K562 (cell line): ENCODE measurements around the gene IL10. TPM values are rescaled to one million over a fixed set of nuclear protein-coding genes. Genes with fewer than 3 reads are reported as not detected.

Experiments
- ADNP ChIP-seq: fragments of 200-800 bp; sonication (Bioruptor generic); IDR thresholded peaks from 2 replicates; pipeline ENCODE4 v1.6.1; 2016; ENCODE audit warnings: missing genetic modification characterization, missing compliant biosample characterization
- MTA1 ChIP-seq: fragments of 450-650 bp; IDR thresholded peaks from 2 replicates; pipeline ENCODE4 v1.6.1; 2017; ENCODE audit warnings: borderline replicate concordance
- NCOA6 ChIP-seq: fragments of 450-650 bp; IDR thresholded peaks from 2 replicates; pipeline ENCODE4 v1.6.1; 2017; ENCODE audit warnings: mild to moderate bottlenecking
- POLR2G ChIP-seq: fragments of 200-400 bp; formaldehyde crosslinking; IDR thresholded peaks from 2 replicates; pipeline ENCODE4 v1.6.1; 2017; ENCODE audit warnings: low read depth, mild to moderate bottlenecking, antibody characterized with exemption, low read length, moderate library complexity
- PTRF ChIP-seq: fragments of 450-650 bp; IDR thresholded peaks from 2 replicates; pipeline ENCODE4 v1.6.1; 2016; ENCODE audit warnings: mild to moderate bottlenecking, missing genetic modification characterization, missing compliant biosample characterization
- SAFB2 ChIP-seq: fragments of 200-400 bp; formaldehyde crosslinking; IDR thresholded peaks from 2 replicates; pipeline ENCODE4 v1.6.1; 2018; ENCODE audit warnings: borderline replicate concordance, low read length, low read depth, moderate library complexity; ENCODE audit not compliant: severe bottlenecking
- SNRNP70 ChIP-seq: fragments of 200-400 bp; formaldehyde crosslinking; optimal IDR thresholded peaks from 2 replicates; pipeline ENCODE3; 2017; ENCODE audit warnings: low read depth, low read length
- SRF ChIP-seq, 2 experiments: fragments of 250-450, 450-650 bp in 1 of 2; sonication (Bioruptor Pico) in 1 of 2; sonication (generic) in 1 of 2; formaldehyde crosslinking; IDR thresholded peaks; 2 replicates each; pipeline versions ENCODE4 v1.5.0 to v1.5.1; 2020 to 2022; ENCODE audit warnings: mild to moderate bottlenecking in 1 of 2, missing genetic modification reagents in 1 of 2
- ZC3H8 ChIP-seq: fragments of 450-650 bp; IDR thresholded peaks from 2 replicates; pipeline ENCODE4 v1.6.1; 2017
- ZFPM2 ChIP-seq: fragments of 250-450 bp; sonication (Bioruptor Pico); IDR thresholded peaks from 2 replicates; pipeline ENCODE4 v1.5.1; 2022; ENCODE audit warnings: mild to moderate bottlenecking
- ZNF551 ChIP-seq: fragments of 250-450 bp; sonication (Bioruptor Pico); IDR thresholded peaks from 2 replicates; pipeline ENCODE4 v1.5.0; 2021; ENCODE audit warnings: mild to moderate bottlenecking, moderate library complexity
- polyA plus RNA-seq, 8 experiments: library from polyadenylated mRNA; depleted of rRNA in 4 of 8; stranded (reverse) in 5 of 8; unstranded in 3 of 8; fragments of >200 nt; fragmentation: Nextera tagmentation in 2 of 8; fragmentation: Illumina TruSeq in 1 of 8; extraction: Ambion mirVana in 2 of 8; extraction: Trizol in 1 of 8; gene quantifications; 2 replicates each; pipeline versions ENCODE4 v1.2.1 to v1.2.3, GENCODE V29; 2011 to 2014; ENCODE audit warnings: inconsistent platforms in 1 of 8, missing spikeins in 1 of 8
- total RNA-seq, 7 experiments: library from RNA; depleted of rRNA in 6 of 7; stranded (reverse); fragments of >200 nt in 6 of 7; fragmentation: Illumina TruSeq in 2 of 7; extraction: Trizol in 2 of 7; gene quantifications; 2 replicates each; pipeline versions ENCODE4 v1.2.1 to v1.2.3, GENCODE V29; 2011 to 2021; ENCODE audit warnings: low replicate concordance in 1 of 7
- TF ChIP-seq, protein P1 (sequence below): fragments of 450-650 bp; IDR thresholded peaks from 2 replicates; pipeline ENCODE4 v1.6.1; 2016; ENCODE audit warnings: low read depth
- TF ChIP-seq, protein P2 (sequence below): fragments of 450-650 bp; formaldehyde crosslinking; IDR thresholded peaks from 2 replicates; pipeline ENCODE4 v1.4.0; 2020; ENCODE audit warnings: mild to moderate bottlenecking
- TF ChIP-seq, protein P3 (sequence below): fragments of 250-450 bp; sonication (Bioruptor Pico); IDR thresholded peaks from 2 replicates; pipeline ENCODE4 v1.4.0; 2020; ENCODE audit warnings: mild to moderate bottlenecking, moderate library complexity
- TF ChIP-seq, protein P4 (sequence below): fragments of 450-650 bp; conservative IDR thresholded peaks from 2 replicates; pipeline ENCODE4 v1.6.1; 2016; ENCODE audit warnings: missing genetic modification characterization, low read depth, mild to moderate bottlenecking, missing compliant biosample characterization, moderate library complexity

The IL10 gene
- total and polyA plus RNA-seq, 9 of the 15 experiments (the other 6 are each of a cell fraction or from before 2014, with no cell fraction given) = 0.29 TPM; not detected in 8

DNA sequence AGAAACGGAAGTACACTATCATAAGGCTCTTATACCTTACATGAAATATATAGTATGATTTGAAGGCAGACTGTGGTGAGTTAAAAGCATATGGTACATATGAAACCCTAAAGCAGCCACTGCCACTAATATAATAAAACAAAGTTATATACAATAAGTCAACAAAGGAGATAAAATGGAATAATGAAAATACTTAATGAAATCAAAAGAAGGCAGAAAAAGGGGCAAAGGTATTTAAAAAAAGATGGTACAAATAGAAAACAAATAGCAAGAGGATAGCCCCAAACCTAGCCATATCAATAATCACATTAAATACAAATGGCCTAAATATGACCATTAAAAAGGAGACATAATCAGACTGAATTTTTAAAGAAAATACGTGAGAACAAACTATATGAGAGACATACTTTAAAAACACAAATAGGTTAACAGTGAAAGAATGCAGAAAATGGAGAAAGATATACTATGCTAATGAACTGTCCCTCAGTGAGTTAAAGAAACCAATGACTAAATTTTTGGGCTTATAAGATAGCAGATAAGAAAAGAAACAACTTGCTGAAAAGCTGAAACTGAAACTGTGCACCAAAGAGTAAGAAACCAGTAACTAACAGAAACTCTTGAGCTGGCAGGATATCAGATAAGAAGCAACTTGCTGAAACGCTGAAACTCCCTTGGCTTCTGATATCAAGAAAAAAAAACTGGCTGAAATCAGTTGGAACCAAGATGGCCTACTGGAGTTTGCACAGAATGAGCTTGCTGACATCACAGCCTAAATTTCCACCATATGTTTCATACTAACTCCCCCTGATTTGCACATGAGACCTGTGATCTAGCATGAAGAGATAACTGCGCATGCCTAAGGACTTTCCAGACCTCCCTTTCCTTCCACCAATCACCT lies 44.3 kb upstream of the IL10 start (continued):
- TF ChIP-seq, protein P1, sequence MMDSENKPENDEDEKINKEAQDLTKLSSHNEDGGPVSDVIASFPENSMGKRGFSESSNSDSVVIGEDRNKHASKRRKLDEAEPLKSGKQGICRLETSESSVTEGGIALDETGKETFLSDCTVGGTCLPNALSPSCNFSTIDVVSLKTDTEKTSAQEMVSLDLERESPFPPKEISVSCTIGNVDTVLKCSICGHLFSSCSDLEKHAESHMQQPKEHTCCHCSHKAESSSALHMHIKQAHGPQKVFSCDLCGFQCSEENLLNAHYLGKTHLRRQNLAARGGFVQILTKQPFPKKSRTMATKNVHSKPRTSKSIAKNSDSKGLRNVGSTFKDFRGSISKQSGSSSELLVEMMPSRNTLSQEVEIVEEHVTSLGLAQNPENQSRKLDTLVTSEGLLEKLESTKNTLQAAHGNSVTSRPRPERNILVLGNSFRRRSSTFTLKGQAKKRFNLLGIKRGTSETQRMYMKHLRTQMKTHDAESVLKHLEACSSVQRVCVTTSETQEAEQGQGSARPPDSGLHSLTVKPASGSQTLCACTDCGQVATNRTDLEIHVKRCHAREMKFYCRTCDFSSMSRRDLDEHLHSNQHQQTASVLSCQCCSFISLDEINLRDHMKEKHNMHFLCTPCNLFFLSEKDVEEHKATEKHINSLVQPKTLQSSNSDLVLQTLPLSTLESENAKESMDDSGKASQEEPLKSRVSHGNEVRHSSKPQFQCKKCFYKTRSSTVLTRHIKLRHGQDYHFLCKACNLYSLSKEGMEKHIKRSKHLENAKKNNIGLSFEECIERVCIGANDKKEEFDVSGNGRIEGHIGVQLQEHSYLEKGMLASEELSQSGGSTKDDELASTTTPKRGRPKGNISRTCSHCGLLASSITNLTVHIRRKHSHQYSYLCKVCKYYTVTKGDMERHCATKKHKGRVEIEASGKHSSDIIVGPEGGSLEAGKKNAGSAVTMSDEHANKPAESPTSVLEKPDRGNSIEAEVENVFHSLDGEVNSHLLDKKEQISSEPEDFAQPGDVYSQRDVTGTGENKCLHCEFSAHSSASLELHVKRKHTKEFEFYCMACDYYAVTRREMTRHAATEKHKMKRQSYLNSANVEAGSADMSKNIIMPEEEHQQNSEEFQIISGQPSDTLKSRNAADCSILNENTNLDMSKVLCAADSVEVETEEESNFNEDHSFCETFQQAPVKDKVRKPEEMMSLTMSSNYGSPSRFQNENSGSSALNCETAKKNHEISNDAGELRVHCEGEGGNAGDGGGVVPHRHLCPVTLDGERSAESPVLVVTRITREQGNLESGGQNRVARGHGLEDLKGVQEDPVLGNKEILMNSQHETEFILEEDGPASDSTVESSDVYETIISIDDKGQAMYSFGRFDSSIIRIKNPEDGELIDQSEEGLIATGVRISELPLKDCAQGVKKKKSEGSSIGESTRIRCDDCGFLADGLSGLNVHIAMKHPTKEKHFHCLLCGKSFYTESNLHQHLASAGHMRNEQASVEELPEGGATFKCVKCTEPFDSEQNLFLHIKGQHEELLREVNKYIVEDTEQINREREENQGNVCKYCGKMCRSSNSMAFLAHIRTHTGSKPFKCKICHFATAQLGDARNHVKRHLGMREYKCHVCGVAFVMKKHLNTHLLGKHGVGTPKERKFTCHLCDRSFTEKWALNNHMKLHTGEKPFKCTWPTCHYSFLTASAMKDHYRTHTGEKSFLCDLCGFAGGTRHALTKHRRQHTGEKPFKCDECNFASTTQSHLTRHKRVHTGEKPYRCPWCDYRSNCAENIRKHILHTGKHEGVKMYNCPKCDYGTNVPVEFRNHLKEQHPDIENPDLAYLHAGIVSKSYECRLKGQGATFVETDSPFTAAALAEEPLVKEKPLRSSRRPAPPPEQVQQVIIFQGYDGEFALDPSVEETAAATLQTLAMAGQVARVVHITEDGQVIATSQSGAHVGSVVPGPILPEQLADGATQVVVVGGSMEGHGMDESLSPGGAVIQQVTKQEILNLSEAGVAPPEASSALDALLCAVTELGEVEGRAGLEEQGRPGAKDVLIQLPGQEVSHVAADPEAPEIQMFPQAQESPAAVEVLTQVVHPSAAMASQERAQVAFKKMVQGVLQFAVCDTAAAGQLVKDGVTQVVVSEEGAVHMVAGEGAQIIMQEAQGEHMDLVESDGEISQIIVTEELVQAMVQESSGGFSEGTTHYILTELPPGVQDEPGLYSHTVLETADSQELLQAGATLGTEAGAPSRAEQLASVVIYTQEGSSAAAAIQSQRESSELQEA = no peak
- no peak for TF ChIP-seq NCOA6
- TF ChIP-seq SAFB2 = no peak
- TF ChIP-seq SRF (CRISPR knock-in tag; IDR thresholded peaks at IDR 0.05) = 0 out of 4 replicates have a peak, but pooled peaks of 1 of the 2 experiments have one; percentile 16
- TF ChIP-seq SNRNP70 = no peak
- TF ChIP-seq POLR2G = no peak
- TF ChIP-seq MTA1 = peak; percentile 49; the same call in 1 of the 2 replicates
- no peak for TF ChIP-seq ZFPM2 (CRISPR knock-in tag)
- TF ChIP-seq ADNP = peak; percentile 71
- TF ChIP-seq, protein P2, sequence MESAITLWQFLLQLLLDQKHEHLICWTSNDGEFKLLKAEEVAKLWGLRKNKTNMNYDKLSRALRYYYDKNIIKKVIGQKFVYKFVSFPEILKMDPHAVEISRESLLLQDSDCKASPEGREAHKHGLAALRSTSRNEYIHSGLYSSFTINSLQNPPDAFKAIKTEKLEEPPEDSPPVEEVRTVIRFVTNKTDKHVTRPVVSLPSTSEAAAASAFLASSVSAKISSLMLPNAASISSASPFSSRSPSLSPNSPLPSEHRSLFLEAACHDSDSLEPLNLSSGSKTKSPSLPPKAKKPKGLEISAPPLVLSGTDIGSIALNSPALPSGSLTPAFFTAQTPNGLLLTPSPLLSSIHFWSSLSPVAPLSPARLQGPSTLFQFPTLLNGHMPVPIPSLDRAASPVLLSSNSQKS (CRISPR knock-in tag) = no peak
- TF ChIP-seq ZNF551 = no peak
- TF ChIP-seq, protein P3, sequence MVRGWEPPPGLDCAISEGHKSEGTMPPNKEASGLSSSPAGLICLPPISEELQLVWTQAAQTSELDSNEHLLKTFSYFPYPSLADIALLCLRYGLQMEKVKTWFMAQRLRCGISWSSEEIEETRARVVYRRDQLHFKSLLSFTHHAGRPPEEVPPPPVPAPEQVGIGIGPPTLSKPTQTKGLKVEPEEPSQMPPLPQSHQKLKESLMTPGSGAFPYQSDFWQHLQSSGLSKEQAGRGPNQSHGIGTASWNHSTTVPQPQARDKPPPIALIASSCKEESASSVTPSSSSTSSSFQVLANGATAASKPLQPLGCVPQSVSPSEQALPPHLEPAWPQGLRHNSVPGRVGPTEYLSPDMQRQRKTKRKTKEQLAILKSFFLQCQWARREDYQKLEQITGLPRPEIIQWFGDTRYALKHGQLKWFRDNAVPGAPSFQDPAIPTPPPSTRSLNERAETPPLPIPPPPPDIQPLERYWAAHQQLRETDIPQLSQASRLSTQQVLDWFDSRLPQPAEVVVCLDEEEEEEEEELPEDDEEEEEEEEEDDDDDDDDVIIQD (CRISPR knock-in tag) = no peak
- TF ChIP-seq, protein P4, sequence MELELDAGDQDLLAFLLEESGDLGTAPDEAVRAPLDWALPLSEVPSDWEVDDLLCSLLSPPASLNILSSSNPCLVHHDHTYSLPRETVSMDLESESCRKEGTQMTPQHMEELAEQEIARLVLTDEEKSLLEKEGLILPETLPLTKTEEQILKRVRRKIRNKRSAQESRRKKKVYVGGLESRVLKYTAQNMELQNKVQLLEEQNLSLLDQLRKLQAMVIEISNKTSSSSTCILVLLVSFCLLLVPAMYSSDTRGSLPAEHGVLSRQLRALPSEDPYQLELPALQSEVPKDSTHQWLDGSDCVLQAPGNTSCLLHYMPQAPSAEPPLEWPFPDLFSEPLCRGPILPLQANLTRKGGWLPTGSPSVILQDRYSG (tag) = no peak
- no peak for TF ChIP-seq PTRF (tag)
- TF ChIP-seq ZC3H8 = no peak
